K562 (cell line): ENCODE measurements around the gene TRIM47. TPM values are rescaled to one million over a fixed set of nuclear protein-coding genes. Genes with fewer than 3 reads are reported as not detected.

Source experiments
- ATAC-seq: fragments of 200-7000 bp; cut with Tn5 transposase; 3 replicates; pipeline ENCODE4 v1.9.1; 2020; ENCODE audit warnings: moderate library complexity
- BruUV-seq: library from RNA; stranded (reverse); fragments of 400-500 nt; replicated peaks from 2 replicates; lab custom pipeline; 2021; lab: Mats Ljungman, UMichigan
- CTCF ChIA-PET: fragments of 300-600 bp; formaldehyde crosslinking; extraction: SDS; loops from one replicate; lab custom pipeline; 2021; ENCODE audit warnings: low intra/inter-chr PET ratio; lab: Yijun Ruan, JAX
- POLR2A ChIA-PET: fragments of 300-600, 350-650 bp; sonication (Branson Sonifier 250); formaldehyde crosslinking; extraction: SDS; loops from one replicate; lab custom pipeline; 2021; ENCODE audit warnings: antibody characterized with exemption, inconsistent platforms; lab: Yijun Ruan, JAX
- DNase-seq, 4 experiments: peaks; one replicate each; pipeline versions ENCODE4 v3.0.0 to v3.0.0-alpha.2; 2011 to 2018; ENCODE audit warnings: low spot score in 3 of 4, mixed read lengths in 3 of 4; ENCODE audit errors: extremely low read depth in 1 of 4
- FAIRE-seq: peaks from 2 replicates; lab custom pipeline; 2011; peaks lifted over from hg19 to GRCh38; lab: Jason Lieb, UNC
- H2AFZ ChIP-seq: 2 replicates; pipeline ENCODE4 v1.6.0; 2011; ENCODE audit warnings: low read depth, low read length, control low read depth, inconsistent platforms
- H3K27ac ChIP-seq: fragments of 200-600 bp; 3 replicates; pipeline ENCODE4 v1.8.0; 2011; ENCODE audit warnings: low read depth, mild to moderate bottlenecking, control low read depth, inconsistent platforms, low read length, moderate library complexity, mixed read lengths; ENCODE audit errors: extremely low read depth
- H3K27me3 ChIP-seq, 2 experiments: fragments of 300-600 bp in 1 of 2; 2 replicates in 1 of 2; 3 replicates in 1 of 2; pipeline versions ENCODE4 v1.6.0 to v1.8.0; 2011; ENCODE audit warnings: inconsistent platforms in 2 of 2, low read length in 2 of 2, mild to moderate bottlenecking in 1 of 2, mixed read lengths in 1 of 2, moderate library complexity in 1 of 2; ENCODE audit not compliant: control insufficient read depth in 2 of 2, insufficient read depth in 2 of 2
- H3K36me3 ChIP-seq: fragments of 300-600 bp; 3 replicates; pipeline ENCODE4 v1.8.0; 2011; ENCODE audit warnings: mild to moderate bottlenecking, low read length, inconsistent platforms; ENCODE audit not compliant: control insufficient read depth, insufficient read depth
- H3K4me1 ChIP-seq, 2 experiments: fragments of 200-600 bp in 1 of 2; replicated peaks in 1 of 2; 2 replicates in 1 of 2; 3 replicates in 1 of 2; pipeline versions ENCODE4 v1.5.1 to v1.8.0; 2011; ENCODE audit warnings: inconsistent platforms in 2 of 2, low read length in 2 of 2, mild to moderate bottlenecking in 1 of 2, mixed read lengths in 1 of 2, moderate library complexity in 1 of 2; ENCODE audit not compliant: control insufficient read depth in 2 of 2, insufficient read depth in 2 of 2
- H3K4me2 ChIP-seq: 2 replicates; pipeline ENCODE4 v1.6.1; 2011; ENCODE audit warnings: low read length, control low read depth, inconsistent platforms, mixed read lengths; ENCODE audit not compliant: insufficient read depth
- H3K4me3 ChIP-seq: fragments of 200-600 bp; sonication (generic), shearing (Covaris generic); 2 replicates; pipeline ENCODE4 v1.5.1; 2016; ENCODE audit warnings: control low read depth, inconsistent platforms
- H3K79me2 ChIP-seq: fragments of 200-600 bp; 3 replicates; pipeline ENCODE4 v1.8.0; 2011; ENCODE audit warnings: low read length, inconsistent platforms; ENCODE audit not compliant: control insufficient read depth, insufficient read depth
- H3K9ac ChIP-seq, 2 experiments: 2 replicates each; pipeline versions ENCODE4 v1.6.0 to v1.6.1; 2011; ENCODE audit warnings: low read depth in 2 of 2, low read length in 2 of 2, control low read depth in 1 of 2, inconsistent platforms in 1 of 2, mild to moderate bottlenecking in 1 of 2, mixed read lengths in 1 of 2; ENCODE audit not compliant: insufficient read depth in 1 of 2
- H3K9me1 ChIP-seq: one replicate; pipeline ENCODE4 v1.6.0; 2011; ENCODE audit warnings: inconsistent platforms, mild to moderate bottlenecking, low read length, moderate library complexity; ENCODE audit not compliant: control insufficient read depth, insufficient read depth
- H3K9me3 ChIP-seq: replicated peaks from 2 replicates; pipeline ENCODE4 v1.5.1; 2011; ENCODE audit warnings: low read depth, low read length, inconsistent platforms; ENCODE audit not compliant: control insufficient read depth, insufficient read depth
- H4K20me1 ChIP-seq: replicated peaks from 2 replicates; pipeline ENCODE4 v1.6.1; 2011; ENCODE audit warnings: low read length, inconsistent platforms, mixed read lengths; ENCODE audit not compliant: control insufficient read depth, insufficient read depth
- BMI1 ChIP-seq: fragments of 150-350 bp; IDR thresholded peaks from 2 replicates; pipeline ENCODE4 v1.6.1; 2014; ENCODE audit warnings: low read length
- HDAC2 ChIP-seq: fragments of 450-650 bp; IDR thresholded peaks from 2 replicates; pipeline ENCODE4 v1.6.1; 2016; ENCODE audit warnings: mild to moderate bottlenecking
- KDM4B ChIP-seq, 2 experiments: fragments of 450-650 bp in 1 of 2; sonication (generic) in 1 of 2; IDR thresholded peaks; 2 replicates each; pipeline ENCODE4 v1.6.1; 2016 to 2017; ENCODE audit warnings: borderline replicate concordance in 2 of 2, antibody characterized with exemption in 1 of 2, low read depth in 1 of 2, mild to moderate bottlenecking in 1 of 2
- MIER1 ChIP-seq: fragments of 450-650 bp; IDR thresholded peaks from 2 replicates; pipeline ENCODE4 v1.6.1; 2016; ENCODE audit warnings: antibody characterized with exemption, mild to moderate bottlenecking, low read depth
- POLR2AphosphoS2 ChIP-seq: IDR thresholded peaks from 2 replicates; pipeline ENCODE4 v1.6.1; 2012; ENCODE audit warnings: low read length, improper control_type of control experiment
- RAD21 ChIP-seq, 2 experiments: fragments of 250-450 bp in 1 of 2; fragments of 450-650 bp in 1 of 2; sonication (Bioruptor Pico) in 1 of 2; formaldehyde crosslinking in 1 of 2; IDR thresholded peaks in 1 of 2; conservative IDR thresholded peaks in 1 of 2; 2 replicates each; pipeline versions ENCODE4 v1.4.0 to v1.8.0; 2020 to 2022; ENCODE audit warnings: mild to moderate bottlenecking in 2 of 2, moderate library complexity in 1 of 2
- RFX1 ChIP-seq: fragments of 450-650 bp; IDR thresholded peaks from 2 replicates; pipeline ENCODE4 v1.6.1; 2016; ENCODE audit warnings: mild to moderate bottlenecking, moderate library complexity
- RHOXF2B ChIP-seq: fragments of 250-450 bp; sonication (Bioruptor Pico); conservative IDR thresholded peaks from 2 replicates; pipeline ENCODE4 v1.5.1; 2021
- SPI1 ChIP-seq: IDR thresholded peaks from 2 replicates; pipeline ENCODE4 v1.6.1; 2011; ENCODE audit warnings: low read depth, low read length, control low read depth, borderline replicate concordance
- TFAP4 ChIP-seq: sonication (generic); formaldehyde crosslinking; IDR thresholded peaks from 2 replicates; pipeline ENCODE4 v1.8.0; 2022; ENCODE audit warnings: missing genetic modification reagents, mild to moderate bottlenecking, moderate library complexity, borderline replicate concordance
- TFE3 ChIP-seq: fragments of 450-650 bp; formaldehyde crosslinking; IDR thresholded peaks from 2 replicates; pipeline ENCODE4 v1.4.0; 2020; ENCODE audit warnings: mild to moderate bottlenecking, mixed read lengths
- XRCC3 ChIP-seq: fragments of 450-650 bp; IDR thresholded peaks from 2 replicates; pipeline ENCODE4 v1.6.1; 2017; ENCODE audit warnings: mild to moderate bottlenecking, moderate library complexity
- ZNF165 ChIP-seq: fragments of 250-450 bp; sonication (Bioruptor Pico); IDR thresholded peaks from 2 replicates; pipeline ENCODE4 v1.4.0; 2020; ENCODE audit warnings: borderline replicate concordance
- ZNF316 ChIP-seq: fragments of 450-650 bp; IDR thresholded peaks from 2 replicates; pipeline ENCODE4 v1.6.1; 2016
- WGBS: fragments of 100-300 bp; shearing (Covaris generic); methylation state at CpG from one replicate; pipeline ENCODE4 v1.1.6; 2016; ENCODE audit warnings: low coverage, mixed read lengths; ENCODE audit not compliant: insufficient coverage; ENCODE audit errors: missing lambda C conversion rate; 5-methylcytosine and 5-hydroxymethylcytosine counted together
- in situ Hi-C: fragments of 300-500 bp; cut with MboI; formaldehyde crosslinking; loops from 4 replicates; pipeline ENCODE4 v1.15.0; 2018; ENCODE audit warnings: inconsistent platforms, mixed read lengths
- intact Hi-C: fragments of 100-400 bp; cut with micrococcal nuclease; formaldehyde crosslinking; loops from 2 replicates; pipeline ENCODE4 v1.14.2; 2022
- polyA plus RNA-seq, 8 experiments: library from polyadenylated mRNA; depleted of rRNA in 4 of 8; stranded (reverse) in 5 of 8; unstranded in 3 of 8; fragments of >200 nt; fragmentation: Nextera tagmentation in 2 of 8; fragmentation: Illumina TruSeq in 1 of 8; extraction: Ambion mirVana in 2 of 8; extraction: Trizol in 1 of 8; gene quantifications; 2 replicates each; pipeline versions ENCODE4 v1.2.1 to v1.2.3, GENCODE V29; 2011 to 2014; ENCODE audit warnings: inconsistent platforms in 1 of 8, missing spikeins in 1 of 8
- total RNA-seq, 7 experiments: library from RNA; depleted of rRNA in 6 of 7; stranded (reverse); fragments of >200 nt in 6 of 7; fragmentation: Illumina TruSeq in 2 of 7; extraction: Trizol in 2 of 7; gene quantifications; 2 replicates each; pipeline versions ENCODE4 v1.2.1 to v1.2.3, GENCODE V29; 2011 to 2021; ENCODE audit warnings: low replicate concordance in 1 of 7
- TF ChIP-seq, protein P1 (sequence below), 2 experiments: fragments of 450-650 bp in 1 of 2; sonication (generic) in 1 of 2; formaldehyde crosslinking; conservative IDR thresholded peaks; 2 replicates each; pipeline versions ENCODE4 v1.4.0 to v1.8.1; 2020 to 2022; ENCODE audit warnings: mild to moderate bottlenecking in 1 of 2, missing genetic modification reagents in 1 of 2
- TF ChIP-seq, protein P2 (sequence below): sonication (generic); formaldehyde crosslinking; IDR thresholded peaks from 2 replicates; pipeline ENCODE4 v1.8.1; 2022; ENCODE audit warnings: missing genetic modification reagents

The TRIM47 gene
- total and polyA plus RNA-seq, 9 of the 15 experiments (the other 6 are each of a cell fraction or from before 2014, with no cell fraction given) = 0.56 to 6.1 (median 3.2) TPM

- Histone ChIP-seq H3K9ac (peak overlapping the region; percentile 13; a peak in 2 of 4 replicates), H3K9me3 (no peaks in the 10 kb centered on the region), H3K9me1 (no peaks in the 10 kb centered on the region), H4K20me1 (no peaks in the 10 kb centered on the region), H3K36me3 (no peaks in the 10 kb centered on the region), H3K4me2 (peak overlapping the region; percentile 29), H3K27ac (peak overlapping the region; percentile 42; the same call in 1 of the 3 replicates), H2AFZ (peak overlapping the region; percentile 73), H3K27me3 (no peaks in the 10 kb centered on the region), H3K79me2 (no peaks in the 10 kb centered on the region), H3K4me3 (no peak overlapping the region), H3K4me1 (peaks cover 22 to 34% of the 10 kb centered on the region in 2 experiments)
- ChIA-PET POLR2A (interaction anchor here (0.6 to 1.3 kb wide), 7 partner anchors 8 to 116 kb away, joined by 3 to 9 read pairs (median 3); partner anchors contain the start of gene WBP2), CTCF (no interaction called here)
- 40% methylated on average over 8 of the region's 8 CpGs for WGBS
- in situ Hi-C loops (no loop called here), intact Hi-C loops (no loop called here)
- peak; percentile 49 for FAIRE-seq
- peak in 3 of 4 experiments; percentile 38 to 58 (median 49) for DNase-seq
- no TSS peak for BruUV-seq
- peak; percentile 76 for ATAC-seq
- TF ChIP-seq TFE3 = no peak
- no peak for TF ChIP-seq ZNF165 (CRISPR knock-in tag)
- TF ChIP-seq BMI1 = no peak
- no peak for TF ChIP-seq MIER1
- peak in 1 of 2 experiments; percentile 27; a peak in 2 of 4 replicates for TF ChIP-seq RAD21 (CRISPR knock-in tag; conservative IDR thresholded peaks at IDR 0.05 in 1 of 2, IDR thresholded peaks at IDR 0.05 in 1 of 2)
- TF ChIP-seq TFAP4 (CRISPR knock-in tag) = peak; percentile 40; the same call in 1 of the 2 replicates
- TF ChIP-seq KDM4B (IDR thresholded peaks at IDR 0.05; ENCODE audit: borderline replicate concordance in 2 of 2, low read depth in 1 of 2) = no peak
- TF ChIP-seq, protein P1, sequence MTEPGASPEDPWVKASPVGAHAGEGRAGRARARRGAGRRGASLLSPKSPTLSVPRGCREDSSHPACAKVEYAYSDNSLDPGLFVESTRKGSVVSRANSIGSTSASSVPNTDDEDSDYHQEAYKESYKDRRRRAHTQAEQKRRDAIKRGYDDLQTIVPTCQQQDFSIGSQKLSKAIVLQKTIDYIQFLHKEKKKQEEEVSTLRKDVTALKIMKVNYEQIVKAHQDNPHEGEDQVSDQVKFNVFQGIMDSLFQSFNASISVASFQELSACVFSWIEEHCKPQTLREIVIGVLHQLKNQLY (CRISPR knock-in tag; conservative IDR thresholded peaks at IDR 0.05) = no peak
- TF ChIP-seq RHOXF2B = no peak
- TF ChIP-seq XRCC3 = no peak
- TF ChIP-seq HDAC2 = no peak
- no peak for TF ChIP-seq ZNF316
- TF ChIP-seq SPI1 = peak; percentile 26; the same call in 1 of the 2 replicates
- TF ChIP-seq, protein P2, sequence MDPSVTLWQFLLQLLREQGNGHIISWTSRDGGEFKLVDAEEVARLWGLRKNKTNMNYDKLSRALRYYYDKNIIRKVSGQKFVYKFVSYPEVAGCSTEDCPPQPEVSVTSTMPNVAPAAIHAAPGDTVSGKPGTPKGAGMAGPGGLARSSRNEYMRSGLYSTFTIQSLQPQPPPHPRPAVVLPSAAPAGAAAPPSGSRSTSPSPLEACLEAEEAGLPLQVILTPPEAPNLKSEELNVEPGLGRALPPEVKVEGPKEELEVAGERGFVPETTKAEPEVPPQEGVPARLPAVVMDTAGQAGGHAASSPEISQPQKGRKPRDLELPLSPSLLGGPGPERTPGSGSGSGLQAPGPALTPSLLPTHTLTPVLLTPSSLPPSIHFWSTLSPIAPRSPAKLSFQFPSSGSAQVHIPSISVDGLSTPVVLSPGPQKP (CRISPR knock-in tag) = no peak
- TF ChIP-seq RFX1 = peak; percentile 75; the same call in 1 of the 2 replicates
- TF ChIP-seq POLR2AphosphoS2 = no peak
Measured at GRCh38 chr17:75864448-75864871, 13.9 kb downstream of the TRIM47 start.
